Vagina (tissue), 2 donors: Measurements from ENCODE around the gene KCNQ2.

ENCODE experiments used
- CTCF ChIP-seq, 3 experiments: fragments of 450-650 bp in 2 of 3; fragments of 200-600 bp in 1 of 3; sonication (generic) in 1 of 3; IDR thresholded peaks; one replicate each; pipeline ENCODE4 v1.5.1; 2017 to 2019; ENCODE audit warnings: antibody characterized with exemption in 3 of 3, mild to moderate bottlenecking in 2 of 3, moderate library complexity in 2 of 3
- POLR2AphosphoS5 ChIP-seq, 2 donors: sonication (generic); formaldehyde crosslinking; IDR thresholded peaks; one replicate each; pipeline ENCODE4 v1.9.0; 2017; ENCODE audit warnings: antibody characterized with exemption in 2 of 2, mild to moderate bottlenecking in 2 of 2, low read depth in 1 of 2; ENCODE audit not compliant: insufficient read depth in 1 of 2

- no peak for TF ChIP-seq CTCF (IDR thresholded peaks at IDR 0.05)
- no peak for TF ChIP-seq POLR2AphosphoS5 (IDR thresholded peaks at IDR 0.05; ENCODE audit: insufficient read depth in 1 of 2, low read depth in 1 of 2)
Observed at GRCh38 chr20:63443606-63444395, 28.7 kb downstream of the KCNQ2 start.
